ENCODE results near the gene ABCA5. TPM values are rescaled to one million over a fixed set of nuclear protein-coding genes. Genes with fewer than 3 reads are reported as not detected.

ABCA5 gene
- total RNA-seq, 3 donors from 2014 or later: 46.2 to 100 (median 52.7) TPM

DNA sequence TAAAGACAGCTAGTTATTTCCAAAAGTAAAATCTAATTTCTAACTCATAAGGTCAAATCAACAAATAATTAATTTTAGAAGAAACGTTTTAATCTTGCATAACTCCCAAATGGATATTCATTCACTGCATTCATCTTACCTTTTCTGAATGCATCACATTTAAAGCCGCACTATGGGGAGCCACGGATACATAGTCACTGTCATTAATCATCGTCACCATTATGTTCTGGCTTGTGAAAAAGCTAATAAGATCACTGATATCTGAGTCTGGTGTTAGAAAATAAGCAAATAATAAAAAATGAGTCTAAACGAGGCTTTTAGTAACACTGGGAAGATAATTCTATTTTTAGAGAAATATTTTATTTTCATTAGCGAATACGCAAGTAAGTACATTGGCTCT, 55.9 kb downstream of the ABCA5 start:
- Histone ChIP-seq H3K36me3 (ENCODE audit: low read depth) (no peaks in the 10 kb centered on the region), H3K9me3 (no peaks in the 10 kb centered on the region), H3K4me1 (ENCODE audit: low read depth) (no peaks in the 10 kb centered on the region), H3K4me3 (no peak overlapping the region)
- DNase-seq: no peak
- ATAC-seq: no peak
- TF ChIP-seq, protein P1, sequence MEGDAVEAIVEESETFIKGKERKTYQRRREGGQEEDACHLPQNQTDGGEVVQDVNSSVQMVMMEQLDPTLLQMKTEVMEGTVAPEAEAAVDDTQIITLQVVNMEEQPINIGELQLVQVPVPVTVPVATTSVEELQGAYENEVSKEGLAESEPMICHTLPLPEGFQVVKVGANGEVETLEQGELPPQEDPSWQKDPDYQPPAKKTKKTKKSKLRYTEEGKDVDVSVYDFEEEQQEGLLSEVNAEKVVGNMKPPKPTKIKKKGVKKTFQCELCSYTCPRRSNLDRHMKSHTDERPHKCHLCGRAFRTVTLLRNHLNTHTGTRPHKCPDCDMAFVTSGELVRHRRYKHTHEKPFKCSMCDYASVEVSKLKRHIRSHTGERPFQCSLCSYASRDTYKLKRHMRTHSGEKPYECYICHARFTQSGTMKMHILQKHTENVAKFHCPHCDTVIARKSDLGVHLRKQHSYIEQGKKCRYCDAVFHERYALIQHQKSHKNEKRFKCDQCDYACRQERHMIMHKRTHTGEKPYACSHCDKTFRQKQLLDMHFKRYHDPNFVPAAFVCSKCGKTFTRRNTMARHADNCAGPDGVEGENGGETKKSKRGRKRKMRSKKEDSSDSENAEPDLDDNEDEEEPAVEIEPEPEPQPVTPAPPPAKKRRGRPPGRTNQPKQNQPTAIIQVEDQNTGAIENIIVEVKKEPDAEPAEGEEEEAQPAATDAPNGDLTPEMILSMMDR (IDR thresholded peaks at IDR 0.05): no peak
- intact Hi-C loops (cut with DNase I, micrococcal nuclease): no loop called here

DNA sequence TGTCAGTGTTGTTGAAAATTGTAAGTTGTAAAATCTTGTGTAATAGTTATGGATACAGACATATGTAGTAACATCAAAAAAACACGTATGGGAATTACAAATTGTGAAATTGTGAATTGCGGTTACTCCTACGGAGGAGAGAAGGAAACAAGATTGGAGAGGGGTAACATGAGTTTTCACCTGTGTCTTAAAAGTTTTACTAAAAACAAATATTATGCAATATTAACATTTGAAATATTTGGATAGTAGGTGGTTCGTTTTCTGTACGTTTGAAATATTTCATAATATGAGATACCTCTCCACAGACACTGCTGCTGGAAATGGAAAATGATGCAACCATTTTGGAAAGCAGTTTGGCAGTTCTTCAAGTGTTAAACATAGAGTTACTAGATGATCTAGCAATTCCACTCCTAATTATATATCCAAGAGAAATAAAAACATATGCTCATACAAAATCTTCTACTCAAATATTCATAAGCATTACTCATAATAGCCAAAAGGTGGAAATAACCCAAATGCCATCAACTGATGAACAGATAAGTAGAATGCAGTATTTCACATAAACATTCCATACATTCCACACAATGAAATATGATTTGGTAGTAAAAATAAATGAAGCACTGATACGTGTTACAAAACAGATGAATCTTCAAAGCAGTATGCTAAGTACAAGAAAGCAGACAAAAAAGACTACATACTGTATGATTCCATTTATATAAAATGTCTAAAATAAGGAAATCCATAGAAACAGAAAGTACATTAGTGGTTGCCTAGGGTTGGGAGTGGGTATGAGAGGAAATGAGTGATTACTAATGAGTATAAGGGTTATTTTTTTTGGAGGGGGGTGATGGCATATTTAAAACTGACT, 57.6 kb downstream of the ABCA5 start:
- intact Hi-C loops (cut with DNase I, micrococcal nuclease): no loop called here
- ATAC-seq (no peak), DNase-seq (no peak)
- Histone ChIP-seq H3K9me3 (no peaks in the 10 kb centered on the region), H3K4me1 (ENCODE audit: low read depth) (no peaks in the 10 kb centered on the region), H3K4me3 (no peak overlapping the region), H3K36me3 (ENCODE audit: low read depth) (no peaks in the 10 kb centered on the region)
- TF ChIP-seq, protein P1 (IDR thresholded peaks at IDR 0.05): no peak

DNA sequence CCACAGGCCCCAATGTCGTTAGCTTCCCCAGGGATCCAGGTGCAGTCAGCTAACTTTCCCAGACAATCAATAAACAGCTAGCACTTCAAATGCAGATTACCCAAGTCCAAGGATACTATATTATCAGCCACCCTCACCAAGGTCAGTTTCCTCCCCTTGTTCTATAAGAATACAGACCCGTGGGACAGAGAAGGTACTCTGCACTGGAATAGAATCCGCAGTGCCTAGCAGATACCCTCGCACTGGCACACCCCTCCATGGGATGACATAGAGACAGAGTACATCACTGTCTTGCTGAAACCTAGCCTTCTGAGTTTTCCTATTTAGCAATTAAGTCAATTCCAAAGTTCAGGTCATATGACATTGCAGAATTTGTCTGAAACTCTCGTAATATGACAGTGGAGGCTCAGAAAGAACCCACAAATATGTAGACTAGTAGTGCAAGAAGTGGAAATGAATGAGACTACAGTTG, 58.4 kb downstream of the ABCA5 start:
- TF ChIP-seq, protein P1 (IDR thresholded peaks at IDR 0.05): no peak
- no peaks in the 10 kb centered on the region for H3K36me3 ChIP-seq (ENCODE audit: low read depth)
- DNase-seq: no peak
- no peak for ATAC-seq
- intact Hi-C loops (cut with DNase I, micrococcal nuclease): no loop called here
- H3K4me3 ChIP-seq: no peak overlapping the region
- H3K4me1 ChIP-seq (ENCODE audit: low read depth): no peaks in the 10 kb centered on the region
- H3K9me3 ChIP-seq: no peaks in the 10 kb centered on the region

- TF ChIP-seq, protein P1 (IDR thresholded peaks at IDR 0.05): no peak
- no peak for ATAC-seq
- H3K4me1 ChIP-seq (ENCODE audit: low read depth): no peaks in the 10 kb centered on the region
- H3K36me3 ChIP-seq (ENCODE audit: low read depth): no peaks in the 10 kb centered on the region
- no peaks in the 10 kb centered on the region for H3K9me3 ChIP-seq
- no peak overlapping the region for H3K4me3 ChIP-seq
- no peak for DNase-seq
- intact Hi-C loops (cut with DNase I, micrococcal nuclease): no loop called here
Measured at GRCh38 chr17:69267219-69267618, 59.7 kb downstream of the ABCA5 start.

DNA sequence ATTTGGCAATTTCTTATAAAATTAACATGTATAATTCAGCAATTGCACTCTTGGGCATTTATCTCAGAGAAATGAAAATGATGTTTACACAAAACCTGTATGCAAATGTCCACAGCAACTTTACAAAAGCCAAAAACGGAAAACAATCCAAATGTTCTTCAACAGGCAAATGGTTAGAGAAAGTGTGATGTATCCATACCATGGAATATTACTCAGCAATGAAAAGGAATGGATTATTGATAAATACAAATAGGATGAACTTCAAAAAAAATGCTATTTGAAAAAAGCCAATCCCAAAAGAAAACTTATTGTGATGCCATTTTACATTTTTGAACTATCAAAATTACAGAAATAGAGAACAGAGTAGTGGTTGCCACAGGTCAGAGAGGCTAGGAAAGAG, 61.1 kb downstream of the ABCA5 start:
- DNase-seq: no peak
- Histone ChIP-seq H3K9me3 (no peaks in the 10 kb centered on the region), H3K4me1 (ENCODE audit: low read depth) (no peaks in the 10 kb centered on the region)

More for the DNA sequence above, 61.1 kb downstream of the ABCA5 start:
- TF ChIP-seq, protein P1 (IDR thresholded peaks at IDR 0.05): no peak
- intact Hi-C loops (cut with DNase I, micrococcal nuclease): no loop called here
- ATAC-seq: no peak
- H3K4me3 ChIP-seq: no peak overlapping the region
- no peaks in the 10 kb centered on the region for H3K36me3 ChIP-seq (ENCODE audit: low read depth)
